8988T (cell line): ENCODE data around the gene MYOF.
"Not testable (repeated sequence)": the region's sequence is repeated elsewhere in the genome, so short reads cannot be mapped to it uniquely, and the experiment has no call there.

Experiments
- DNase-seq: peaks from one replicate; pipeline ENCODE4 v3.0.0; 2011

MYOF gene

DNA sequence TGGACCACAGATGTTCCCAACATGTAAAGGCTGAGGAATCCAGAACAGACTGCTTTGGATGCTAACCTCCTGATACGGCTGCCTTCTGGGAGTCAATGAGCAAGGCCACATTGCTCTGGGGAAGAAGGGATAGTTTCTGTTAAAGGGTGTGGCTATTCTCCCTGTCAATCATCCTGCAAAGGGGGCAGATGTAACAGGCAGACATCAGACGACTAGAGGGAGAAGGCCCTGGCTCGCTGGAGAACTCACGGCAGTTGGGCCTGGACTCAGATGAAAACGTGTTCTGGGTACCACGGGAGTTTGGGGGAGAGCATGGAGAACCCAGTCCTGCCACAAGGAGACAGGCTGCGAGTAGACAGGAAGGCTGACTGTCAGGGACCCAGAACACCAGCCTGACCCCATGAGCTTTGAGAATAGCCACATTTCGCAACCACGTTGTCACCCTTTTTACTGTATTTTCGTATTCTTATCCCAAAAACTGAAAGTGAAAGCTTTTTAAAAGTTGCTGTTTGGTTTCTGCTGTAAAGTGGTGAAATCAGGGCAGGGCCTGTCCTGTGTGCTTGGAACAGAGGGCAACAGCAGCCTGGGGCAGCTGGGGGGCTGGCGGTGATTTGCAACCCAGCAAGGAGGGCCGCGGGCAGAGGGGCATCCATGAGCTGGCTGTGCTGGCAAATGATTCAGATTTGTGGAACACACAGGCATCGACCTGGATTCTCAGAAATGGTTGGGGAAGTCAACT lies 95.3 kb downstream of the MYOF start:
- no peak for DNase-seq

DNA sequence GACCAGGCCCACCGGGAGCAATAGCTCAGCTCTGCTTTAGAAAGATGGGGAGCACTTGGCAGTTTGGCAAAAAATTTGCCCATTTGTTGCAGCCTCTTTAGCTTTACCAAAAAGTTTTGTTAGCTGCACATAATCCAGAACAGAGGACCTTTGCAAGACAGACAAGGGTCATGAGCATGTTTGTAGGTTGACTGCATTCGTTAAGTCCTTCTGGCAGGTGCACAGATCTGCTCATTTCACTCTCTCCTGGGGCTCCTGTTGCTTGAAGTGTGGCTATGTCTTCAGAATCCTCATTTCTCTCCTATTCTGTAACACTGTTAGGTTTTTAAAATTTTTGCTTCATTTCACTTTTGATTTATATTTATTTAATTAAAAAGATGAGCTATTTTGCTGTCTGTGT lies 96.8 kb downstream of the MYOF start:
- DNase-seq: no peak

DNA sequence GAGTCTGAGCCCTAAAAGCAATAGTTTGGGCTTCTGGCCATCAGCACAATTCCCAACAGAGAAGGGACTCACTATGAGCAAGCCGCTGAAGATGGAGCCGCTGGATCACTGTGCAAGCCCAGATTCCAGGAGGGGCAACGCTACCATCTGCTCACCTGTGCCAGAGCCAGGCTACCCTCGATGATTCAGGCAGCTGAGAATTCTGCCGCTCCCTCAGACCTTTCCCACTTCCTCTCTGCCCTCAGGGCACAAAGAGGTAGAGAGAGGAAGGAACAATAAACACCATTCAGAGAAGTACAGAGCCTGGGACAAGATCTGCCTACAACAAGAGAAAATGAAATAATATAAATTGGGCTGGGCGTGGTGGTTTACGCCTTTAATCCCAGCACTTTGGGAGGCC lies 98.1 kb downstream of the MYOF start:
- DNase-seq: peak; percentile 46

DNA sequence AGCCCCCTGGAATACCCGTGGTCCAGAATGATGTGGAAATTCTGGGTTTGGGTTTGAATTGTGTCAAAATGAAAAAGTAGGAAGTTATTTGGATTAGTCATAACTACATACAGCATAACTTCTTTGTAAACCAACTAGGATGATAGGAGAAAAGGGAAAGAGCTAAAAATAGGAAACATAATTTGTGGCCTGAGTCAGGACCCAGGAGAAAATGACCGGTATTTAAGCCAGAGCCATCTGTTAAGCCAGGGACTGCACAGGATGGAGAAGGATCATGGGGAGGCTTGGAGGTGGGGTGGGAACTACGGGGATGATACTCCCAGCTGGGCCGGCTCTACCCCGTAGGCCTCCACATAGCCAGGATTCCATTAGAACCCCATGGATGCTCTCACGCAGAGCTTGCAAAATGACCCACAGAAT lies 98.6 kb downstream of the MYOF start:
- peak; percentile 30 for DNase-seq

DNA sequence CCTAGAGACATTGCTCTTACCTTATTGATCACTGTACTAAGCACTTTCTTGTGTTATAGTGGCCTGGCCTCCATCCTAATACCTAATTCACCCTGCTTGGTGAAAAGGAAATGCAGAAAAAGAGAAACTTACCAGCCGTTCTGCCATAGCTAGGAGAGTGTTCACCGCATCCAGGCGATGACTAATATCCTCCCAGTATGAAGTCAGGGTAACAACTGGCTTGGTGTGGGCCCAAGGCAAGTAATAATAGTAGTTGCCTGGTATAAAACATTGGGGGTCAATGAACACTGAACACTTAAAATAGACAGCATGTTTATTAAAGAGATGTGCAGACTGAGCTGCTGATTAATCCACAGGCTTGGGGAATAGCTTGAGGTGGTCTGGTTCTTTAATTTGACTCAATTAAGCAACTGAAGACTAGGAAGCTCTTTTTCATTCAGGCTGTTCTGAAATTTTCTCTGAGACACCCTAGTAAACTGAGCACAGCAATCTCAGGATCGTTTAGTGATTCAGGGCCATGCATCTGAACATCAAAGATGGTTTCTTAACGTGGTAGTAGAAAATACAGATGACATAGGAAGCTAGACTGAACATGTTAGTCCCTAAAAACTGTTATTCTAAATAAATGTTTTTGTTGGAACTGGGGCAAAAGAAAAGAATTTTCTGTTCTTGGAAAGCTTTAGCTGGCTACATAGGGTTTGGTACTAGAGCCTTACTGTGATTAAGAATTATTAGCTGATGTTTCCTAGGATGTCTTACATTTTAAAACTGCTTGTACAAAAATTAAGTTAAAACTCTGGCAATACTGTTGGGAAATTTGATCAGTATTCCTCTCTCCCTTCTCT lies 102.2 kb downstream of the MYOF start:
- DNase-seq: no peak

DNA sequence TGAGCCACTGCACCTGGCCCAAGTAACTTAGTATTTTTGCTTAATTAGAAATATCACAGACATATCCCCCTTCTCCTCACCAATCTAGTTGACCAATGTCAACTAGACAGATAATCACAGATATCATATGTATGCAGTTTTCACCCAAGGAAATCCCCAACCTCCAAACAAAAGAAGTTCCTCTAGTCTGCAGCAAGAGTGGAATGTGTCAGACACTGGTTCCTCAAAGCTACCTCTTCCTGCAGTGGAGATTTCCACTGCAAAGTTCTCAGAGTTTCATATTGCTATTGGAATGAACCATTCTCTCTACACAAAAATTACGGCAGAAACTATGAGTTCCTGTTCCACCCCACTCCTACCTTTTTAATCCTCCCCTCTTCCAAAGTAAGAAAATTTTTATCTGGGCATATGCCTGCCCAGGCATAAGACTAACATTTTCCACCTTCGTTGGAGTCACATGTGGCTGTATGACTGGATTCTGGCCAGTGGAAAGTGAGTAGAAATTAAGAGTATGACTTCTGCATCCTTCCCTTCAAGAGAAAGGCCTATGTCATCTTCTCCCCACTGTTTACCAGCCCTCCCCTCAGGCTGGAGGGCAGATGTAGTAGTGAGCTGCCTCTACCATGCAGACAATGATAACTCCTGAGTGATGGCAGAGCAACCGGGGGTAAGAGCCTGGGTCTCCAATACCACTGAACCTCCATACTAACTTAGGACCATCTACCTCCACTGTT lies 103.0 kb downstream of the MYOF start:
- no peak for DNase-seq

DNA sequence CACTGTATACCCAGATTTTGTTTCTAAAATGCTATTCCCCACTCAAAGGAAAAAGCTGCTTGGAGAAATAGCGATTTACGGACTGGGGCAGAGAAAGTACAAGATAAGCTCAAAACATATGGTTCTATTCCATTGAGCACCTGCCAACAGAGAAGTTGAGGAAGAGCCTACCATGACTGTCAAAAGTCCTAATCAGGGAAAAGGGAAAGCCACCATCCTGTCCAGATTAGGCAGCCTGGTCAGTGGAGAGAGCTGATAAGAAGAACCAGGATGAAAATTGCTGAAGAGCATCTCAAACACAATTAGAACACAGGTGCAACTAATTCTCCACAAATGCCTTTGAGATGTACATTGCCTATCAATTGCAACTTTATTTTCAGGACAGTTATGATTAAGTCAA lies 104.1 kb downstream of the MYOF start:
- DNase-seq: no peak

DNA sequence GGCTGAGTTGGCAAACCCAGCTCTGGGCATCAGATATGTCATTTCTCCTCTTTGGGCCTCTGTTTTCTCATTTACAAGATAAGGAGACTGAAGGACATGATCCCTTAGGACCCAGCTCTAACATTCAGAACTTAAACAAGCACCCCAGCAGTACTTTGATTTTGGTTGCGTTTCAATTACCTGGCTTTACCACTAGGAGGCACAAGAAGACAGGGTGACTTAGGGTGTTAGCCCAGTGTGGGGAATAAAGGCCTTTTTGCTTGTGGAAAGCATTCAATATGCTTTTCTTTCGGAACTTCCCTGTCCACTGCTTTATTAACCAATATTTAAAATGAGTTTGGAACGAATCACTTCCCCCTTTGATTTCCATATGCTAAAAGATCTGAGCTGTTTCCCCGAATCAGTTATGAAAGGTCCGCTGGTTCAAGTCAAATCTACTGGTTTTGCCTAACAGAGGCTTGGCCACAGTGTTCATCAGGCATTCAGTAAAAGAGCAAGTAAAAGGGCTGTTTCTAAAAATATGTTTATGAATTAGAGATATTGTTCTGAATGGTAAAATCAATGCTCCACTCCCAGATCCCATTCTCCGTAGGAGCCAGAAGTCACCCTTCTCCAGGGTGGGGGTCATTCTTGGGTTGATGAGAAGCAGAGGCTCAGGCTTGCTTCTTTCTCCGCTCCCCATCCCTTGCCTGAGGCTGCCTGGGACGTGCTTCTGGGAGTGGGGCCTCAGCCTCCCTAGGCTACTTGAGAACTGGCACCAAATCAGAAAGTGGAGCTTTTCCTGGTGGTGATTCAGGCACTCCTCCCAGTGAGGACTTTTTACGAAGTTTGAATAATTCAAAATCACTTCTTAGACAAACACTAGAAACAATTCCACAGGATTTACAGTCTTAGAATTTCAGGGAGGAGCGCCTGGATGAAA lies 105.5 kb downstream of the MYOF start:
- peak; percentile 37 for DNase-seq

DNA sequence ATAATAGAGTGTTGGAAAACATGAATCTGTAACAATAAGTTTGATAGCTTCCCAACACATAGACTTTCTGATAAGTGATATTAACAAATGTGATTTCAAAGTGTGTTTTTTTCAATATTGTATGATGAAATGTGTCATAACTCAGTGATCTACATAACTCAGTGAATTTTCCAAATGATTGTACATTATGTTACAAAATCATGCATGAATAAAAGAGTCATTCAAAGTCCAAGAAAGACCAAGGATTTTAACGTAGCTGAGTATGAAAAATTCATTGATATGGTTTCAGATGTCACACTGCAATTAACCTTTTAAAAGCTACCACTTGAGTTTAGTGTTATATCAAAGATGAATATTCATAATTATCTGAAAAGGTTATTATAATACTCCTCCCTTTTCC lies 111.2 kb downstream of the MYOF start:
- DNase-seq: no peak

DNA sequence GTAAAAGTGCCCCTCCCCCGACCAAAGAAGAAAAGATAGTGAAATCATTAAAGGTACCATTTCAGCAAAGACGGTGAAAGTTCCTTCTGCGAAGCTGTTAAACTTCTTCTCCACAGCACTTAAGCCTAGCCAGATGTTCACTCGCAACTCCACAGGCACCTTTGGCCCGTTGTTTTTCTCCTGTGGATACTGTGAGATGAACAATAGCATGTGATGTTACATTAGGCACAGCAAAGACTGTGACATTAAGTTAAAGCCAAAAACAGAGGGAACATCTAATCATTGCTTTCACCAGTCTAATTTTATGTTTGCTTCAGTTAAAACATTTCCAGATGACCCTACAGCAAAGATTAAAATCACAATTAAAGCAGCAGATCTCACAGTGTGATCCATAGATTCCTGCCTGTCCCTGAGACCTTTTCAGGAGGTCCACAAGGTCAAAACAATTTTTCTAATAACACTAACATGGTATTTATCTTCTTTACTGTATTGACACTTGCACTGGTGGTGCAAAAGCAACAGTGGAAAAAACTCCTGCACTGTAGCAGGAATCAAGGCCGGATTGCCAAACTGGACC lies 112.5 kb downstream of the MYOF start:
- DNase-seq: no peak

DNA sequence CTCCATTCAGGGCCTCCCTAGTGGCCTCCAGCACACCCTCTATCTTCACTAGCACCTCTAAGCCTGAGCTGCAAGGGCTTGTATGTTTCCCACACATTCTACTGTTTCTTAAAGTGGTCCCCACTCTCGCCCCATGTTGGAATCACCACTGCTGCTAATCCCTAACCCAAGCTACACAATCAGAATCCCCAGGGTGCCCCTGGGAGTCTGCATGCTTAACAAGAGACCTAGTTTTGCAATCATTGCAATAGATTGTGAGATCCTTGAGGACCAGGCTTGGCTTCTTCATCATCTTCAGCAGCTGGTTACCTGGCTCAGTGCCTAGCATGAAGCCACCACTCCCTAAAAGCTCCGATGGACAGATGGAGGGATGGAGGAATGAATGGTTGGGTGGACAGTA lies 113.9 kb downstream of the MYOF start:
- DNase-seq: no peak

DNA sequence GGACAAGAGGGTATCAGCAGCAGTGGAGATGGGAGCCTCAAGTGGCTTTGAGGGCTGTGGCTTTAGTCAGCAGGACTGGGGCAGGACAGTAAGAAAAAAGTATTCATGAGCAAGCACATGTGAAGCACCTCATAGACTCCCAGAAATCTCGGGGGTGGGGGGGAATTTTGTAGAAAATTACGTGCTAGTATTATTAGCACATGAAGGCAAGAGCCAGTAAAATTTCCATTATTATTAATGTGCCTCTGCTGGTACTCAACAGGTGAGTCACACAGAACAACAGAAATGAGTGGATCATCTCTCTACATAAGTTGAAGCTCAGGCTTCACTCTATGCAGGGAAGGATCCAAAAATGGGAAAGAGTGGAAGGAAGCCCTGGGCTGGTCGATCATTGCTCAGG lies 114.5 kb downstream of the MYOF start:
- DNase-seq: no peak

DNA sequence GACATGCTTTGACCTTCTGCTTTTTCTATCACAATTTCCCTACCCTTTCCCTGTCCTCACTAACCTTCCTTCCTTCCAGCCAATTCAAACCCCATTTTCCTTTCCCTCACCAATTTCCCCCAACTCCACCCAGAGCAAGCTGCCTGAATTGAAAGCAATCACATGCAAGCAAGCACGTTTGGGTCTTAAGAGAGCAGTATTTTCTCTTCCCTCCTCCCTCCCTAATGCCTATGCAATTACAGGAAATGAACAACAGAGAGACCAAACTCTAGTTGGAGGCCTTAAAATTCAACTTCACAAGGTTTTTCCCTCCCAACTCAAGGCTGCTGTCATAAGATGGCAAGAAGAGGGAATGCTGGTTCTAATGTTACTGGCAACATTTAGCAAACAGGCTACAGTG lies 117.2 kb downstream of the MYOF start:
- no peak for DNase-seq

DNA sequence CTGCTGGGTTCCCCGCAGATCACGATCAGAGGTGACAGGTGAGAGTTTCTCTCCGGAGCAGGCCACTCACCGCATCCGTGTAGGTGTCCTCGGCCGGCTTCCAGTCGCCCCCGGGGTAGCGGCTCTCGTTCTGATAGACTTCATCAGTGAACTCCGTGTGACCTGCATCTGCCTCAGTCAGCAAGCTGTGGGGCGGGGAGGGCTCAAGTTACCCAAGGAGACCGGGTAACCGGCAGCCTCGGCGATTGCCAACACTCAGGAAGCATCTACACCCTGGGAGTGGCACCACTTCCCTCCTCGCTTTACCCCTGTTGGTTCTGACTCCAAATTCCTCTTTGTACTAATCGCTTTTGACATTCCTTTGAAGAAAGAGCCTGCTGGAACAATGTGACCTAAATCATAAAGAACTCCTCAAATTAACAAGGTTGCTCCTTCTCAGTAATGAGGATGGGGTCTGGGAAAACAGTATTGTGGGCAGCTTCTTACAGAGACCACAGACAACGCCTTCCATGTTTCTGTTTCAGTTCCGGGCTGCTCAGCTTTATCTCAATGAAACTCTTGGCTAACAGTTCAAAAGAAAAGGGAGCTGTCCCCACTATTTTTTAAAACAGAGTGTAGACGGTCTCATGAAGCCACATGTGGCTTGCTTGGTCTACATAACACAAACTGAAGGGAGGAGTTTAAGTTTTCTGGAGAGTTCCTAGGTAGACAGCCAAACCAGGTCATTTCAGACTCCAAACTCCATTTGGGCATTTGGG lies 118.1 kb downstream of the MYOF start:
- no peak for DNase-seq

DNA sequence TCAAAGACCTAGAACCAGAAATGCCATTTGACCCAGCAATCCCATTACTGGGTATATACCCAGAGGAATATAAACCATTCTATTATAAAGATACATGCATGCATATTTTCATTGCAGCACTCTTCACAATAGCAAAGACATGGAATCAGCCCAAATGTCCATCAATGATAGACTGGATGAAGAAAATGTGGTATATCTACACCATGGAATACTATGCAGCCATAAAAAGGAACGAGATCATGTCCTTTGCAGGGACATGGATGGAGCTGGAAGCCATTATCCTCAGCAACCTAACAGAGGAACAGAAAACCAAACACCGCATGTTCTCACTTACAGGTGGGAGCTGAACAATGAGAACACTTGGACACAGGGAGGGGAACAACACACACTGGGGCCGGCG lies 123.7 kb downstream of the MYOF start:
- DNase-seq: not testable (repeated sequence)

DNA sequence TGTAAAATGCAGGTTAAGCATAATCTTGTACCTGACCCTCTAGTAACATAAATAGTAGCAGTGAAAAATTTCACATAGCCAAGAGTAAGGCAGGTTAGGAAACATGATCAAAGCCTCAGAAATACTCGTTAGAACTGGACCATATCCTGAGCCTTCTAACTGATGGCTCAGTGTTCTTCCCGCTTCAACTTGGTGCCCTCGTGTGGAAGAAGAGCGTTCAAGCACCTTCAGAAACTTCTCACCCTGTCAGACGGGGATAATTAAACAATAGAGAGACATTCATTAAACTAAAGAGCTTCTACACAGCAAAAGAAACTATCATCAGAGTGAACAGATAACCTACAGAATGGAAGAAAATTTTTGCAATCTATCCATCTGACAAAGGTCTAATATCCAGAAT lies 124.5 kb downstream of the MYOF start:
- no peak for DNase-seq

DNA sequence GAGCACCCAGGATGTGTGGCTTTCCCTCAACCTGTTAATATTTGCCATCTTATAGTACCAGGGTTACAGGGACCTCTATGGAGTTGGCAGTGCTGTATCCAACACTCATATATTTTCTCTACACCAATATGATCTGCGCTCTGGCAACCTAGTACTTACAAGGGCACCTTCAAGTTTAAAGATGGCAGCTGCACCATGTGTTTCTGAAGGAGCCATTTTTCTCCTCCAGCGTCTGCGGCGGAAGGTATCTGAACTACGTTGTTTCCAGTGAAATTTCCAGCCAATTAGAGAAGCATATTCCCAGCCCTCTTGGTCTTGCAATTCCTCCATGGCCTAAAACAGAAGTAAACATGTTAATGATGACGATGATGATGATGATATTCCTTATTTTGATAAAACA lies 125.6 kb downstream of the MYOF start:
- DNase-seq: no peak

DNA sequence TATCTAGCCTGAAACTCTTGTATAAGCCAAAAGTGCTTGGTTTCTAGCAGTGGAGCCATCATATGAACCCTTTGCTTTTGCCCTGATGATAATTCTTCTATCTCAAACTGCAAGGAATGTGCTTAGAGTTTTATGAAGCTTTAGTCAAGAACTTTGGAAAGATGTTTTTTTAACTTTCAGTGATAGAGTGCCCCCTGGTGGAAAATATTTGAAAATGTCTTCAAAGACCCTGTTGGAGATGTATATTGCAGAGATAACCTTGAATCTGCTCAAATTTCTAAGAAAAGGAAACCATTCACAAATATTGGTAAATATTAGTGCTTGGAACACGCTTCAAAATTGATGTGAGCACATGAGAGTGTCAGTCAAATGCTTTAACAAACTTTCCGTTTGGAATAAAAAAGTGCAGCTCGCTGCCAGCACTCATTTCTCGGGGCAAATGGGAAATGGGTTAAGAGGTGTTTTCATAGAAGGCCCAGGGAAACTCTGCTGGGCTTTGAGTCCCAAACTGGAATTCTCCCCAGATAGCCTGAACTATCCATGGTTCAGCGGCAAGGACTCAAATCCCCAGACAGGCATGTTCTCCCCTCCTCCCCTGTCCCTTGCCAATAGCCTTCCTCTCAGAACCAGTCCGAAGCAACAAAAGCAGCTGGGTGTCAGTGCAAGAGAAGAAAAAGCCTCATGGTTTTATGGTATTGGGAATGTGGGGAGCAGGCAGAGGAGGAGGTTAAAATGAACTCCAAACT lies 129.3 kb downstream of the MYOF start:
- DNase-seq: no peak

DNA sequence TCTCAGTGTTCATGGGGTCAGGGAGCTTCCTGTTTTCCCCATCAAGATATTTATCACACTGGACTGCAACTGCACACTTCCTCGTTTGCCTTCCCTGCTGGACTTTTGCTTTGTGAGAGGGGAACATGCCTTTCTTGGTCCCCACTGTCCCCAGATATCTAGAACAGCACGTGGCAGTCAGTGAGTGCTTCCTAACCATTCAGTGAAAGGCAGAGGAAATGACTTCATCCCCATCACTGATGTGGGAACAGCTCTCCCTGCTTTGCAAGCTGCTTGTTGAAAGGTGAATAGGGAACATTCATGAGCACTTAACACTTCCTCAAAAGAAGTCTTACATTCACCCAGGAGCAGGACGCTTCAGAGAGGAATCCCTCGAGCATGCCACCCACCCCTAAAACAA lies 135.4 kb downstream of the MYOF start:
- DNase-seq: no peak

DNA sequence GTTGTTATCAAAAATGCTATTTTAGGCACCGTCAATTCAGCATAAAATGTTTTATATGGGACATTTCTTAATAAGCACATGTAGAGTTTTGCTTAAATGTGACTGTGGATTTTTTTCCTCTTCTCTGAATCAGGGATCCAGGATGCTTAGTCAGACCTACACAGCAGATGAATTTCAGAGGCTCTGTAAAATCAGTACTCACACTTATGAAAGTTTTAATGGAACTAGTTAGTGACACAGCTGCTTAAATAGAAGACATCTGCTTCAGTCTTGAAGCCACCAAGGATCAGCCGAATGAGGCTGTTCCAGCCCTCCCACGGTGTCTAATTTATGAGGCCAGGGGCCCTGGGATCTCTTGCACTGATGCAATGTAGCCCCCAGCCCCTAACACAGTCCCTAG lies 136.0 kb downstream of the MYOF start:
- DNase-seq: no peak

DNA sequence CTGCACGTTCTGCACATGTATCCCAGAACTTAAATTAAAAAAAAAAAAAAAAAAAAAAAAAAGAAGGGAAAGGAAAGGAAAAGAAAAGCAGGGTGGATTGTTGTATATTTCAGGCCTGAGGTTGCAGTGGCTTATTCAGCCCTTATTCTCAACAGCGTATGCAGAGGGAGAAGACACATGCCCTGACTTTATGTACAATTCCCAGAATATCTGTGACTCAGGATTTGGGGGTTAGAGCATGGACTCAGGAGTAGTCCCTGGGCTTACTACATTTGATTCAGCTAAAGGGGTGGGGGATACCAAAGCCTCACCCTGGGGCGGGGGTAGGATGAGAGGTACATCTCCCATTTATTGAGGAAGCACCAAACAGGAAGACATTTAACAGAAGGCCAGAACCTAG lies 137.4 kb downstream of the MYOF start:
- no peak for DNase-seq
